Central memory CD4-positive, alpha-beta T cell (primary cell): ENCODE results near the gene DDX31.
"Not testable (repeated sequence)": the region's sequence is repeated elsewhere in the genome, so short reads cannot be mapped to it uniquely, and the experiment has no call there.

Experiments
- DNase-seq: peaks from one replicate; pipeline ENCODE4 v3.0.0; 2022

The DDX31 gene

DNA sequence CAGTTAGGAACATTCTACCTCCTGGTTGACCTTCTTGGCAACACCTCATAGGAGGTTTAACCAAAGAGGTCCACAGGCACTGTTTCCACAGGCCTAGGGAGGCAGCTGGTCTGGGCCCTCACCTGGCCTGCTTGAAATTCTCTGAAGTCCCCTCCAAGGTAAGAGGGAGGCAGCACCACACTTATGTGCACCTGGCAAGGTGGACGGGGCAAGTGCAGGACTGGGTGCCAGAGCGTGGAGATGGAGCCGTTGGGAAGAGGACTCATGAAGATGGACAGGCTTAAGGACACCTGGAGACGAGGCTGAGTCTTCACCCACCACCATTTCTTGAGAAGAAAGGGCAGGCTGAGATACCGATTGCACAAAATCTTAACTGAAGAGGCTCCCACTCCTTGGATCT is 94.0 kb downstream of the DDX31 start:
- DNase-seq, result no peak

DNA sequence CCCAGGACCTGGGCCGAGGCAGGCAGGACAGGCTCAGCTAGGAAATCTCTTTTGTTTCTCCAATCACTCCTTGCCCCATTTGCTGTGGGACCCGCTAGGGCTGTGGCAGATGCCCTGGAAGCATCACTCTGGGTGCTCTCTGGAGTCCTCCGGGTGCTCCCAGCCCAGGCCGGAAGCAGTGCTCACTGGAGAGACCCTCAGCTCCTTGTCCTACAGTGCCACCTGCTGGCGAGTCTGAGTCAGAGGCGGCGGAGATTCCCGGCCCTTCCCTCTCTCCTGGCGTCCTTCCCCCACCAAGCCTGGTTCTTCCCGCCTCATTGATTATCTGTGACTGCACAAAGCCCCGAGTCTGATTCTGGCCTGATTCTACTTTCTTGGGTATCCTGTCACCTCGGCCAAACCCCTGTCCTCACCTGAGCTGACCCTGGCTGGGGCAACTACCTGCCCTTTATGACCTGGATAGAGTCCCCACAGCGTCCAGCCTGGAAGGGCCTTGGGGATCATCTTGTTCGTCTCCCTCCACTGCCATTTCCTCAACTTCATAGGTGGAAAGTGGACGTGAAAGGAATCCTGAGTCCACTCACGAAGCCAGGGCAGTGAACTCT is 94.7 kb downstream of the DDX31 start:
- peak; percentile 23 for DNase-seq

DNA sequence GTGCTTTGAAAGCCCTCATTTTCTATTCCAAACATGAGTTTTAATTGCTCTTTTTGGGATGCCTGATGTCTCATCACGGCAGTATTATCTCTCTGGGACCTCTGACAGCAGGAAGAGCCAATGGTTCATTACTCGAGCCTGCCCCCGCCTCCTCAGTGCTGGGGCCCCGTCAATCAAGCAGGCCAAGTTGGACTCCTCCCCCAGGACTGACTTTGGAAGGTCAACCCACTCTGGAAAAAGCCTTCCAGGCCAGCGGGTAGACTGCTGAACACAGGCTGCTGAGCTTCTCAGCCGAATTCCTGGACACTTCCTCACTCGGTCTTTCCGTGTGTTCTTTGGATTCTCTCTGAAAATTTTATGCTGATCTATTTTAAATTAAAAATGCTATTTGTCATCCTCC is 96.9 kb downstream of the DDX31 start:
- DNase-seq, result no peak

DNA sequence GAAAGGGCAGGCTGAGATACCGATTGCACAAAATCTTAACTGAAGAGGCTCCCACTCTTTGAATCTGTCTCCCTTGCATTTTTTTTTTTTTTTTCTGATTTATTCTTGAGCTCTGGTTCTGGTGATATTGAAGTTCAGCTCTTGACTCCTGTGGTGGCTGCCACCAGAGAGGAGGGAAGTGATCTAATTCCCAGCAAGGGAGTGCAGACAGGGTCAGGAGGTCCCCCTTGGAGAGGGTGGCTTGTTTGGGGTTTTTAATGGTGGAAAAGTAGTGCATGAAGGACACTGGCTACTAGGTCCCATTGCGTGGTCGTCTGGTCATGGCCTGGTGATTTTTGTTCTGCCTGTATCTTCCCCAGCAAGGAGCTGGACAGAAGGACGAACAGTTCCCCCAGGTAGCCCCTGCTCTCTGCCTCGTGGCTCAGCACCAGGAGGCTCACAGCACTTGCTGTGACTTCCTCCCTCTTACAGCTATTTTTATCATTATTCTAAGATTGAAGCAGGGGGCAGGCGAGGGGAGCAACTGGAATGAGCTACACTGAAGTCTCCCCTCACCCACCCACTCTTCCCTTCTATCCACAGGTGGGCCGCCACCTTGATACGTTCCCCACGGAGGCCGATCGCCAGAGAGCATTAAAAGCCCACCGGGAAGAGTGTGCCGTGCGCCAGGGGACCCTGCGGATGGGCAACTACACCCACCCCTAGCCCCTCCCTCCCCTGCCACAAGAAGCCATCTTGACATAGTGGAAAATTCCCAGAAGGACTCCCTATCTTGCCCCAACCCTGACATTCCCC is 97.8 kb downstream of the DDX31 start:
- DNase-seq, result no peak

DNA sequence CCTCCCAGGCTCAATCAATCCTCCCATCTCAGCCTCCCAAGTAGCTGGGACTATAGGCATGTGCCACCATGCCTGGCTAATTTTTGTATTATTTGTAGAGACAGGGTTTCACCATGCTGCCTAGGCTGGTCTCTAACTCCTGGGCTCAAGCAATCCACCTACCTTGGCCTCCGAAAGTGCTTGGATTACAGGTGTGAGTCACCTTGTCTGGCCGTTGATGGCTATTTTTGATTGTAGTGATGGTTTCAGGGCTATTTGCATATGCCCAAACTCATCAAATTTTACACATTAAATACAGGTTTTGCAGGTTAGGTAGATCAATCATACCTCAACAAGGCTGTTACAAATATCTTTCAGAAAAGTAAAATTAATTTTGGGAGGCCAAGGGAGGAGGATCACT is 101.0 kb downstream of the DDX31 start:
- not testable (repeated sequence) for DNase-seq

DNA sequence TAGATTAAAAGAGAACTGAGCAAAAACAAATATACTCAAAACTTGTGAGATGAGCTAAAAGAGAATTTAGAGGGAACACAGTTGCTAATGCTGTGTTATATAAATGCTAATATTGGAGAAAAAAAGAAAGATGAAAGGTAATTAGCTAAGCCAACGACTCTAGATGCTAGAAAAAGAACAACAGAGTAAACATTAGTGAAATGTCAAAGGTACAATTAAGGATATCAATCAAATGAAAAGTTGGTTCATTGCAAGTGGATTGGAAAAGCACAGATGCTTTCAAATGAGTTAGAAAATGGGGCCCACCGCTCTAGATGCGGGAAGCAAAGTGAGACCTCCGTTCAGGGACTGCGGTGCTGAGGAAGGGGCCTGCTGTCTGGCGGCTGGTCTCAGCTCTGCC is 105.3 kb downstream of the DDX31 start:
- DNase-seq, result no peak

DNA sequence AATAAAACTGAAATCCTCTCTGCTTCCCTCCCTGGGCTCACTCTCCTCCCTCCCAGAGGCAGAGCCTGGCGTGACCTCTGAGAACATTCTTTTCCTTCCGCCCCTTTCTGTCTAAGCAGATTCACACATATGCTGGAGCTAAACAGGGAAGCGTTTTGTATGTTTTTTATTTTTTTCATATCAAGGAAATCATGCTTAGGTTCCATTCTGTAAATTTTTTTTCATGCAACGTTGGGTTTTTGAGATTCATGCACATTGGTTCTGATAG is 107.5 kb downstream of the DDX31 start:
- no peak for DNase-seq

DNA sequence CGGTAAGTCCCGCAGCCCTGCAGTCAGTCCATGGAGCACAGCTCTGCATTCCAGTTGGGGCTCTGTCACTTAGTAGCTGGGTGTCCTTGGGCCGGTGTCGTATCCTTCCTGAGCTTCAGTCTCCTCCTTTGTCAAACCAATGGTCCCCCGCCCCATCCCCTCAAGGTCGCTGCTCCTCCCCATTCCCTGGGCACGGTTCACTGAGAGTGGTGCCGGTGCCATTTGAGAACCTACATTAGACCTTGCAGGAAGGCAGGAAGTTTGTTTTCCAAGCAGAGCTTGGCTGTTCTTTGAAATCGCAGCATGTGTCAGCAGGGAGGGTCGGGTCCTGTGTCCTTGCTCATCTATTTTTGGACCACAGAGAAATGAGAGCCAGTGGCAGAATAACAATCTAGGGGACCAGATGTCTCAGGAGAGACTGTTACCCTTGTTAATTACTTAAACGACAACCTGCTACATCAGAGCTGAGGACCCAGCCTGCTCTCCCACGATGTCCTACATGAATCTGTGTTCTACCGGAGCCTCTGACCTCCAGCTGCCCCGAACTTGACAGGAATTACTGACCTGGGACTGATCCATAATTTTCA is 109.1 kb downstream of the DDX31 start:
- DNase-seq, result no peak

DNA sequence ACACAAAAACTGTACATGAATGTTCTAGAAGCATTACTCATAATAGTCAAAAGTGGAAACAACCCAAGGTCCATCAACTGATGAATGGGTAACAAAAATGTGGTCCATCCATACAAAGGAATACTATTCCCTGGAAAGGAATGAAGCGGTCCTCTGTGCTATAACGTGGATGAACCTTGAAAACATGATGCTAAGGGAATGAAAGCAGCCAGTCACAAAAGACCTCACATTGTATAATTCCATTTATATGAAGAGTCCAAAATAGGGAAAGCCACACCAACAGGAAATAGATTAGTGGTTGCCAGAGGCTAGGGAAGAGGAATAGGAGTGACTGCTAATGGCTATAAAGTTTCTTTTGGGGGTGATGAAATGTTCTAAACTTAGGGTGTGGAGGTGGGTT is 110.1 kb downstream of the DDX31 start:
- no peak for DNase-seq

DNA sequence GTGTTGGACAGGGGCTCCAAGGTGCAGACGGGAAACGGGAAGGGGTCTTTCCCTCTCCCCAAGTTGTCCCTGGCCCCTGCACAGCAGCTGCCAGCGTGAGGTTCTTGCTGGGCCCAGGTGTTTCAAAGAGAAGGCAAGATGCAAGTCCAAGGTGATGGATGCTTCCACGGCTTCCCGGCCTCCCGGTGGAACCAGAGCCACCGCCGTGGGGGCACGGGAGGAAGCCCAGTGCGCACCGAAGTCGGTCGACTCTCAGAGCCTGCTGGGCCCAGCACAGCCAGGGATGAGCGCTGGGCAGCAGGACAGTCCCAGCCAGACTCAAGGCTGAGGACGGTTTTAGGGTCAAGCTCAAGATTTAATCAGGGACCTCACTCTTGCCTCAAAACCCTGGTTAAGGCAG is 112.6 kb downstream of the DDX31 start:
- DNase-seq, result no peak

DNA sequence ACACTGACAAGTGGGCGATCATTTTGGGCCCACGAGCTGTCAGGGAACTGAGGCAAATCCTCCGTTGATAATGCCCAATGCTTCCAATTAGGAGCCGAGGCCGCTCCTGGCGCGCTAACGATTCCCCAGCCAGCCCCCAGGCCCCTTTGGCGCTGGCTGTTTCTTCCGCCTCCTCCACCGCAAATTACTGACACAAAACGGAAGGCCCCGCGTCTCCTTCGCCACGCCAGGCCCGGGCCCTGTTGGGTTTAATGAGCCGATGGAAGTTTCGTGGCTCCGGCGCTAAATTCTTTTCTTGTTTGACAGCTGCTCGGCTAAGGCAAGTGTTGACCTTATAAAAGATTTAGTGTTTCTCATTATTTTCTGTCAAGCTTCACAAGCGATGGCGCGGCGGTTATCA is 113.1 kb downstream of the DDX31 start:
- no peak for DNase-seq

DNA sequence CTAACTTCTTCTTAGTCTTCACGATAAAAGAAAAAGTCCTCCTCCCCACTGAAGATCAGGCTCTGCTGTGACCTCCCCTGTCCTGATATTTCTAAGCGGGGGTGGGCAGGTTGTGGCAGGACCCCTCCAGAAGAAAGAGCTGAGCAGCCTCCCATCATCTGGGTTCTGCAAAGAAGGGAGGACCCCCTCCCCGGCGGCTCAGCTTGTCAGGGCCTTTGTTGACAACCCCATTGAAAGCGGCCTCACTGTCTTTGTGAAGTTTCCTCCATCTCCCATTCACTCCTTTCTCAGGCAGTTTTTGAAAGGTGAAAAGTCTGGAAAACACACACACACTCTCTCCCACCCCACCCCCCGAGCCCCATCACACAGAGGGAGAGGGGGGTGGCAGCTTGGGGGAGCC is 113.5 kb downstream of the DDX31 start:
- no peak for DNase-seq

DNA sequence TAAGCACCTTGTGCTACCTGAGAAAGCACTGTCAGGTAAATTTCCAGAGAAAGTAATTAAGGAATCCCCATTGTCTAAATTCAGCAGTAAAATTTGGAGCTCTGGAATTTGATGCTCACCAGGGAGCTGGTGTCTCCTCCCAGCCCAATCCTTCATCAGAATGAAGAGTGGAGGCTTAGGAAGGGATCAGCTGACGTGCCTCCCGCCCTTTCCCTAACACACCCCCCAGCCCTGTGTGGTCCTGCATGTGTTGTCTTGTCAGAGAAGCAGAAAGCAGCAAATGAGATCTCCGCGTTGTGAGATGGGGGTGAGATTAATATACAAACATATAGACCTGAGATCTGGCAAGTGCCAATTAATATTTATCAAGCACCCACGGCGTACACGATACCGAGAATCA is 114.3 kb downstream of the DDX31 start:
- no peak for DNase-seq

DNA sequence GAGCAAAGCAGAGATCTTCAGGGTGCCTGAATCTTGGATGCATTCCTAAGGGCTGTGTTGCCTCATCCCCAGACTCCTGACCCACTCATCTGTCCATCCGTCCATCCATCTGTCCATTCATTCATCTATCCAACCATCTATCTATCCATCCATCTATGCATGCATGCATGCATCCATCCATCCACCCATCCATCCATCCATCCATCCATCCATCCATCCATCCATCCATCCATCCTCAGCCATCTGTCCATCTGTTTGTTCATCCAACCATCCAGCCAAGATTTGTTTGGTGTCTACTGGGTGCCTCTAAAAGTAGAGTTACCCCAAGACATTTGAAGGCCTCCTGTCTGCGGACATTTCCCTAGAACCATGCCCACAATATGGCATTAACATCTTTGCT is 115.0 kb downstream of the DDX31 start:
- DNase-seq, result no peak

DNA sequence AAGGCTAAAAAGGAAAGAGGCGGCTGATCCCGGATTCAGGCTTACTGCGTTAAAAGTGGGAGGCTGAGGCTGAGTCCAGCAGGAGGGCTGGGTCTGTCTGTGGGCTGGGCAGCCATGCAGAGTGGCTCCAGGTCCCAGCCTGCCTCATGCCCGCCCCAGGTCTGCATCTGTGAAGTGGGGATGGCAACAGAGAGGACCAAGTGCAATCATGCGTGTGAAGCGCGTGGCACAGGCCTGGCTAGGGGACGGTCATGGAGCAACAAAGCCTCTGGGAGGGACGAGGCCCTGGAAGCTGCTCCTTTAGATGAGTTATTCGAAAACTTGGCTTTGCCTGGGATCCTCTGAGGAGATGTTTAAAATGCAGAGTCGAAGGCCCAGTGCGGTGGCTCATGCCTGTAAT is 117.7 kb downstream of the DDX31 start:
- DNase-seq, result no peak

DNA sequence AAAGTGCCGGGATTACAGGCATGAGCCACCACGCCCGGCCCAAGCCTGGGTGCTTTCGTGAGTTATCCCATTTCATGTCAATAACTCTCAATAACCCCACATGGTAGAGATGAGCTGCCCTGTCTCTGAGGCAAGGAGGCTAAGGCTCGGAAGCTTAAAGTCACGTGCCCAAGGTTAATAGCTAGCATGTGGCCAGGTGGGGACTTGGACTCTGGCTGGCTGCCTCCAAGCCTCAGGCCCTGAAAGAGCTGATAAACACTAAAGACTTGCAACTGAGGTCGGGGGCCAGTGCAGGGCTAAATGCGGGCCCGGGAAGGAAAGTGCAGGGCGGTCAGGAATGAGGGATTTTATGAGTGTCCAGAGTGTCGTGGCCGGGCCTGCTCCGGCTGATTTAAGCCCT is 118.2 kb downstream of the DDX31 start:
- no peak for DNase-seq

DNA sequence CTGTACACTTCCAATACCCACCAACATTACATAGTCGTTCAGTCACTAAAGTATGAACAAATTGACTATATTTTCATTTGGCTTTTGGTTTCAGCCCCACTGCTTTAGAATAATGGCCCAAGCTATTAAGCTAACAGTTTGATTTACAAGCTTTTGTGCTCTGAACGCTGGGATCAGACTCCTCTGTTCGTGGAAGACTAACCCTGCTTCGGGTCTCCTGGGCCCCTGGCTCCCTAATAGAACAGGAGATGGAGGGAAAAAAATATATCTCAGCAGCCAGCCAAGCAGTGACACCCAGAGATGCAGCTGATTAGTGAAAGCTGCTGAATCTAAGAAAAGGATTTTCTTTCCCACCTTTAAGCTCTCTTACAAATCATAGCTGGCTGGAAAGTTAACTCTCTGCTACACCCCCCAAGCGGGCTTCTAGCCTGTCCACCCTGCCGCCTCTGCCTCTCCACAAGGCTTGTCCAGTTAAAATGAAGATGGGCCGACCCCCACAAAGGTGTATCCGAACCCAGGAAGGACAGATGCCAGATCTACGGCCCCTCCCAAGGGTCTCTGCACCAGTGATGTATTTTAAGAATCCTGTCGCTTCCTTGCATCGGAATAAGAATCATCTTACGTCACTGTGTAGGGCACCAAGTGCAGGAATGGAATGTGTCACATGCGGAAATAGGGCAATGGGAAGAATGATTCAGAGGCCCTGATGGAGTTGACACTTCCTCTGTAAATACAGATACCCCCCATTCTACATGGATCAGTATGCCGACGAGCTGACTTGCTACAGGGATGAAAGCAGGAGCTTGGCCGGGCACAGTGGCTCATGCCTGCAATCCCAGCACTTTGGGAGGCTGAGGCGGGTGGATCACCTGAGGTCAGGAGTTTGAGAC is 120.8 kb downstream of the DDX31 start:
- DNase-seq, result no peak

DNA sequence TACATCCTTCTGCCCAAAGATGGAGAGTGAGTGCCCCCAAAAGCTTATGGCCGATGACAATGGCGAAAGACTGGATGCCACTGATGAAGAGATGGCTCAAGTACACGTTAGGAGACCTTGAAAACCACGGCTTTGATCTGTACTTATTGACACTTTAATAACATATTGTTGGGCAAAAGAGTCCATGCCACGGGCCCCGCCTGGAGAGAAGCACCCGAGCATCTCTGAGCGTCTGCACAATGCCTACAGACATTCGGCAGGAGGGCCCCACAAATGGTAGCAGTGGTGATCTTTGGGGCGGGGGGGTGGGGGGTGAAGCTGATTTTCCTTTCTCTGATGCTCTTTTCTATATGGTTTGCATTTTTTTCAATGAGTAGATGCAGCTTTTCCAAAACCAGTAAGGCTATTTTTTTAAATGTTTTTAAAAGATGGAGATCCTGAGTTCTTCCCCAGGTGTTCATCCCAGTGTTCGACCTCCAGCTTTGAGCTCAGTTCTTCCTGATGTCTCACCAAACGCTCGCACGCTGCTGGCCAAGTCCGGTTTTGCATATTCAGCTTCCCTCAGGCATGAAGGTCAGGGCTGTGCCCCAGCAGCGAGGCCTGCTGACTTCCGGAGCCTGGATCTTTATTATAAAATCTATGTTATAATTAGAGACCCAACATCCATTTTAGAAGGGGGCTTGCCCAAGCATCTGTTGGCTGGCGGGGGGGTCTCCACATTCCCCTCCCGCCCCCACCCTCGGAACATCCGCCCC is 121.6 kb downstream of the DDX31 start:
- no peak for DNase-seq

DNA sequence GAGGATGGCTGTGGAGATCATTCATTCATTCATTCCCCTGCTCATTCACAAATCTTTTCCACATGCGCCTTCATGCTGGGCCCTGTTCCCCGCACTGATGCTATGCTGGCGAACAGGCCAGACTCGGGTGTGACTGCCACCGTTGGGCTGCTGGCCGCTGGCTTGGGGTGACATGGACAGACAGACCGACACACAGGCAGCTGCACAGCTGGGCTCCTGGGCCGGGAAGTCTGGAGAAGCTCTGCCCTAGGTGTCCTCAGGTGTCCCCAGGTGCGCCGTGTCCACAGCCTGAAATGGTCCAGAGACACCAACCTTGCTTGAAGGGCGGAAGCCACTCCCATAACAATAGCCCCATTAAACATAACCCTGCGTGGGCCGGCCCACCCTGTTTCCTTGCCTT is 122.3 kb downstream of the DDX31 start:
- no peak for DNase-seq

DNA sequence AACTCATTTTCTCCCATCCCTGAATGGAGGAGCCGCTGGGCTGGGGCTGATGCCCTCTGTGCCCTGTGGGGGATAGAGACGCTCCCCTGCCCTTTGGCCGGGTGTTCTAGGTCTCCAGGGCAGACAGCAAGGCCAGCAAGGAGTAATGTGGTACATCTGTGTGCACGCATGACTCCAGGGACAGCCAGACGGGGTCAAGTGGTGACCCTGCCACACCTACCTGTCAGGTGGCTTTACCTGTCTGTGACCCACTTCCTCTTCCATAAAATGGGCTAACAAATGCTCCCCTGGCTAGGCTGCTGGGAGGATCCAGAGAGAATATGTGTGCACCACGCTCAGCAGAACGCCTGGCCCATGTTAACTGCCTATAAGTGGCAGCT is 122.7 kb downstream of the DDX31 start:
- DNase-seq, result no peak

DNA sequence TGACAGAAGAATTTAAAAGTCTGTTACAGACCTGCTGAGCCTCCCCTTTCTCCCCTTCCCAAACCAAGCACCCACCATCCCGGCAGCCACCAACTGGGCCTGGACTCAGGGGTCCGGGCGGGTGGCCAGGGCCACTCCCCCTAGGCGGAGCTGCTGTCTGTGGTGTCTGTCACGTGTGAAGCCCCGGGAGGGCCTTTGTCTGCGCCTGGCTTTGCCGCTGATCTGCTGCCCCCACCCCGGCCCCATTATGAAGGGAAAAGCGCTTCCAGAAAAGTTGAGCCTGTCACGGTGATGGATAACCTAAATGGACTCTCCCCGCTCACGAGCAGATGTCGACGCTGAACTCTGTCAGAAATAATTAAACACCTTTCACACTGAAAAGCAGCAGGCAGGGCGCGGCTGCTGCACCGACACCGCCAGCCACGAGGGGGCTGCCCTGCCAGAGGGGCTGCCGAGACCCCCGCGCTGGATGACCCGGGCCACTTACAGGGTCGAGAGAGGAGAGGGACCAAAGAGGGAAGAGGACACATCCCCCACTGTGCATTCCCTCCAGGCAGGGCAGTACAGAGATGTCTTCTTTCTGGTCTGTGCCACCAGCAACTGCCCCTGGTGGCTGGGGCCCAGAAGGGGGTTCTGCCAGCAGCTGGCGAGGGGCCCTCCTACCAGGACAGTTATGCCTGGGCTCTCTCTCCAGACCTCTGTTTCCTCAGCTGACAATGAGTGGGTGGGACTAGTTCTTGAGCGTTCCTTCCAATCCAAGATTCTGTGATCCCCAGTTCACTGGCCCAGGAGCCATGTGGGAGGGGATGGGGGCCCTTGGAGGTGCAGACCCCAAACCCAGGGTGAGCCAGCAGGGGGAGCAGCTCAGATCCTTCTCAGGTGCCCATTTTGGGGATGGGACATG is 123.4 kb downstream of the DDX31 start:
- no peak for DNase-seq

DNA sequence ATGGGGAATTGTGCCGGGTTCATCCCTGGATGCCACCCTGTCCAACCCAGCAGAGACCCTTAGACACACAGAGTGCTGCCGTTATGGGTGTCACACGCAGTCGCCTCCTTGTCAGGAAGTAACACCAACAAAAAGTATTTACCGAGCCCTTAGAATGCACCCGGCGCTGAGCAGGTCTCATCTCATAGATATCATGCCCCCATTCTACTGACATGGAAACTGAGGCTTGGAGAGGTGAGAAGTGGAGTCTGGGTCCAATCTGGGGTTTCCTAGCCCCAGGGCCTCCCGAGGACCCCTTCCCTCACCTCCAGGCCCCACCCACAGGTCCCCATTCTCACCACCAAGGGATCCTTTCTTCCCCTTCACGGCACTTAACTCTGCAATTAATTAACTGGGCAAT is 124.2 kb downstream of the DDX31 start:
- no peak for DNase-seq
